ENCODE data around the gene TFEB.

TFEB gene

DNA sequence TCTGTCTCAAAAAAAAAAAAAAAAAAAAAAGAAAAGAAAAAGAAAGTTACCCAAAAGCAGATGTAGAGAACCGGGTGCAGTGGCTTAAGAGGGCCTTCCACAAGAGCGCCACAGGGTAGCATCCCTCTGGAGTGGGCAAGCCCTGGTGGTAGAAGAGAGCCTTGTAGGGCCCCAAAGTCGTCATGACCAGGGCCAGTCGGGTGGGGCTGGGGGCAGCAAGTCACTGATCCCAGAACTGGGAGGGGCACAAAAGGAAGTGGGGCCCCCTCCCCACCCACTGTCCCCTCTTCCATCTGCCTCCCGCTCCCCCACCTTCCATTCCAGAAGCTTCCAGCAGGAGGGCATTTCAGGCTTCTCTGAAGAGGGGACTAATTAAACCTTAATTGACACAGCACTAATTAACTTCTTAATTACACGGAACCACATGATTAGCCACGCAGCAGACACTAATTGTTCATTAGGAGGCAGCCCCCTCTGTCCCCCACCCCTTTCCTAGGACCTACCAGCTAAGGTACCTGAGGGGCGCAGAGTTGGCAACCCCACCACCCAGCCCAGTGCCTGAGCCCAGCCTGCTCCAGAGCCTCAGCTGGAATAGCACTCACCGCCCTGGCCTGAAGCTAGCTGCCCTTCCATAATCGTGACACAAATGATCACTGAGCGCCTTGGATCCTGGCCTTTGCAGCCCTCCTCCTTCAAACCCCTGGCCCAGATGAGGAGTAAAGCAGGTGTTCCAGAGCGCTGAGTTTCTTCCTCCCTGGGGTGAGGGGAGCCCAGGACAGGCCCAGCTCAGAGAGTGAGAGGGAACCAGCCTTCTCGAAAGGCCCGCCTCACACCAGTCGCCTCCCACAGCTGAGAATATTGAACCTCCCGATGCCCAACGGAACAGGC, 62.3 kb downstream of the TFEB start:
- Mint-ChIP-seq H3K36me3 (ENCODE audit: low read depth) (no peaks in the 10 kb centered on the region), H3K9me3 (peaks cover 10% of the 10 kb centered on the region), H3K27me3 (ENCODE audit: low read depth) (peaks cover 36% of the 10 kb centered on the region), H3K27ac (no peak overlapping the region), H3K4me1 (peaks cover 35% of the 10 kb centered on the region), H3K4me3 (no peak overlapping the region)
- no peak for TF ChIP-seq CTCF (IDR thresholded peaks at IDR 0.05; ENCODE audit: unreplicated experiment in 3 of 3)

DNA sequence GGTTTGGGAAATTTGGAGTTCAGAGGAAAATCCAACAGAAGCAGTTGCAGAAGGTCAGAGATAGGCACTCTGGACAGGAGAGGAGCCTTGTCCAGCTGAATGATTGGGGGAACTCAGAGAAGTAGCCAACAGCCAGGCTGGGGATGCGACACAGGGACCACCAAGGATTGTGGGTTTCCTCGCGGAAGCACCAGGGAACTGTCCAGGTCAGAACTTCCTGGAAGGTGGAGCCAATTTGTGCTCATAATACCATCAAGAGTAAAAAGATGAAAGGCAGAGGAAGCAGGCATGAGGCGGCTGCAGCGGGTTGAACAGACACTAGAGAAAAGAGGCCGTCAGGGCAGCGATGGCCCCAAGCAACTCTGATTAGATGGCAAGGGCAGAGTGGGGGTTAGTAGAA, 63.4 kb downstream of the TFEB start:
- Mint-ChIP-seq H3K4me1 (peaks cover 27% of the 10 kb centered on the region), H3K36me3 (ENCODE audit: low read depth) (no peaks in the 10 kb centered on the region), H3K27ac (no peak overlapping the region), H3K4me3 (peak overlapping the region in 1 of 3 experiments; percentile 7), H3K9me3 (peaks cover 12% of the 10 kb centered on the region), H3K27me3 (ENCODE audit: low read depth) (peaks cover 38% of the 10 kb centered on the region)
- TF ChIP-seq CTCF (IDR thresholded peaks at IDR 0.05; ENCODE audit: unreplicated experiment in 3 of 3) = no peak

DNA sequence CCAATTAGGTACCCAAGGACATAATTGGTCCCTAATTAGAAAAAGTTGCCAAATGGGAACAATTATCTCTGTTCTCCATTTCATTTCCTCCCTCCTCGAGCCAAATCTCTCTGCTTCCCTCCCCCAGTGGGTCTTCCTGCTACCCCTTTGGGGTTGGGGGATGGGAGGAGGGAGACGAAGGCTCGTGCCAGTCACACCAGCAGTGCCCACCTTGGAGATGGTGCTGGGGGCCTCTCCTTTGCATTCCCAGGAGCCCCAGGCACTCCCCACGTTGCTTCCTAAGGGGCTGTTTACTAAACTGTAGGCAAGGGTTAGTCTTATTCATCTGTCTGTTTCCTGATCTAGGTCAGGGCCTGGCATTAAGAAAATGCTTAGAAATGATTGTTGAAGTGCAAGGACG, 64.0 kb downstream of the TFEB start:
- no peak overlapping the region for H3K4me3 Mint-ChIP-seq
- H3K36me3 Mint-ChIP-seq (ENCODE audit: low read depth) = no peaks in the 10 kb centered on the region
- H3K4me1 Mint-ChIP-seq = peaks cover 20% of the 10 kb centered on the region
- TF ChIP-seq CTCF (IDR thresholded peaks at IDR 0.05; ENCODE audit: unreplicated experiment in 3 of 3) = no peak
- no peak overlapping the region for H3K27ac Mint-ChIP-seq
- peaks cover 34% of the 10 kb centered on the region for H3K27me3 Mint-ChIP-seq (ENCODE audit: low read depth)
- H3K9me3 Mint-ChIP-seq = peaks cover 12% of the 10 kb centered on the region

GRCh38 chr6:41670703-41671360, 64.6 kb downstream of the TFEB start:
- no peak for TF ChIP-seq CTCF (IDR thresholded peaks at IDR 0.05; ENCODE audit: unreplicated experiment in 3 of 3)
- H3K4me1 Mint-ChIP-seq = peaks cover 17% of the 10 kb centered on the region
- H3K9me3 Mint-ChIP-seq = peaks cover 12% of the 10 kb centered on the region
- H3K27me3 Mint-ChIP-seq (ENCODE audit: low read depth) = peaks cover 30% of the 10 kb centered on the region
- peak overlapping the region in 1 of 3 experiments; percentile 50 for H3K27ac Mint-ChIP-seq
- H3K4me3 Mint-ChIP-seq = no peak overlapping the region
- H3K36me3 Mint-ChIP-seq (ENCODE audit: low read depth) = no peaks in the 10 kb centered on the region

DNA sequence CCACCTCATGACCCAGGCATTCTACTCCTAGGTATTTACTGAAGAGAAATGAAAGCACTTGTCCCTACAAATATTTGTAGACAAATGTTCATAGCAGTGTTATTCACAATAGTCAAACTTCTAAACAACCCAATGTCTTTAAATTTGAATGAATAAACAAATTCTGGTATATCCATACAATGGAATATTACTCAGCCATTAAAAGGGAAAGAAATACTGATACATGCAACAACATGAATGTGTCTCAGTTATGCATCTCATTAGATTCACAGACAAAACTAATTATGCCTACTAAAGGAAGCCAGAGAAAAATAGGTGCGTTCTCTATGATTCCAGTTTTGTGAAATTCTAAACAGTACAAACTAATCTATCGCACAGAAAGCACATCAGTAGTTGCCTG, 66.4 kb downstream of the TFEB start:
- no peak for TF ChIP-seq CTCF (IDR thresholded peaks at IDR 0.05; ENCODE audit: unreplicated experiment in 3 of 3)
- peaks cover 26% of the 10 kb centered on the region for H3K27me3 Mint-ChIP-seq (ENCODE audit: low read depth)
- H3K9me3 Mint-ChIP-seq = peaks cover 12% of the 10 kb centered on the region
- no peak overlapping the region for H3K27ac Mint-ChIP-seq
- no peak overlapping the region for H3K4me3 Mint-ChIP-seq
- peaks cover 4% of the 10 kb centered on the region for H3K4me1 Mint-ChIP-seq
- no peaks in the 10 kb centered on the region for H3K36me3 Mint-ChIP-seq (ENCODE audit: low read depth)
